Nephron (organoid): Measurements from ENCODE around the gene PLEKHA7.

Experiments used
- H3K27ac Mint-ChIP-seq, 3 experiments: 2 replicates each; pipeline ENCODE4 v1.8.0; 2020; ENCODE audit warnings: mixed read lengths in 3 of 3, mild to moderate bottlenecking in 2 of 3, moderate library complexity in 1 of 3
- H3K27me3 Mint-ChIP-seq: 2 replicates; pipeline ENCODE4 v1.8.0; 2021; ENCODE audit warnings: low read depth, mild to moderate bottlenecking, moderate library complexity, mixed read lengths
- H3K36me3 Mint-ChIP-seq: 2 replicates; pipeline ENCODE4 v1.8.0; 2020; ENCODE audit warnings: low read depth, mixed read lengths
- H3K4me1 Mint-ChIP-seq: 2 replicates; pipeline ENCODE4 v1.8.0; 2020; ENCODE audit warnings: mixed read lengths
- H3K4me3 Mint-ChIP-seq, 3 experiments: 2 replicates each; pipeline ENCODE4 v1.8.0; 2020; ENCODE audit warnings: mild to moderate bottlenecking in 3 of 3, mixed read lengths in 3 of 3, moderate library complexity in 2 of 3
- H3K9me3 Mint-ChIP-seq: 2 replicates; pipeline ENCODE4 v1.8.0; 2020; ENCODE audit warnings: mixed read lengths
- CTCF ChIP-seq, 3 experiments: fragments of 200-600 bp; sonication (generic); IDR thresholded peaks; one replicate each; pipeline ENCODE4 v1.5.0; 2021; ENCODE audit warnings: antibody characterized with exemption in 3 of 3; ENCODE audit not compliant: unreplicated experiment in 3 of 3

Gene PLEKHA7

GRCh38 chr11:17008099-17008498, 6.1 kb downstream of the PLEKHA7 start:
- Mint-ChIP-seq H3K36me3 (no peaks in the 10 kb centered on the region), H3K9me3 (no peaks in the 10 kb centered on the region), H3K4me1 (no peaks in the 10 kb centered on the region), H3K4me3 (no peak overlapping the region), H3K27ac (no peak overlapping the region), H3K27me3 (no peaks in the 10 kb centered on the region)
- TF ChIP-seq CTCF (IDR thresholded peaks at IDR 0.05; ENCODE audit: unreplicated experiment in 3 of 3) = no peak

- Mint-ChIP-seq H3K4me1 (no peaks in the 10 kb centered on the region), H3K9me3 (no peaks in the 10 kb centered on the region), H3K4me3 (no peak overlapping the region), H3K36me3 (no peaks in the 10 kb centered on the region), H3K27ac (no peak overlapping the region), H3K27me3 (no peaks in the 10 kb centered on the region)
- no peak for TF ChIP-seq CTCF (IDR thresholded peaks at IDR 0.05; ENCODE audit: unreplicated experiment in 3 of 3)
Measured at GRCh38 chr11:17005646-17006045, 8.6 kb downstream of the PLEKHA7 start.

DNA sequence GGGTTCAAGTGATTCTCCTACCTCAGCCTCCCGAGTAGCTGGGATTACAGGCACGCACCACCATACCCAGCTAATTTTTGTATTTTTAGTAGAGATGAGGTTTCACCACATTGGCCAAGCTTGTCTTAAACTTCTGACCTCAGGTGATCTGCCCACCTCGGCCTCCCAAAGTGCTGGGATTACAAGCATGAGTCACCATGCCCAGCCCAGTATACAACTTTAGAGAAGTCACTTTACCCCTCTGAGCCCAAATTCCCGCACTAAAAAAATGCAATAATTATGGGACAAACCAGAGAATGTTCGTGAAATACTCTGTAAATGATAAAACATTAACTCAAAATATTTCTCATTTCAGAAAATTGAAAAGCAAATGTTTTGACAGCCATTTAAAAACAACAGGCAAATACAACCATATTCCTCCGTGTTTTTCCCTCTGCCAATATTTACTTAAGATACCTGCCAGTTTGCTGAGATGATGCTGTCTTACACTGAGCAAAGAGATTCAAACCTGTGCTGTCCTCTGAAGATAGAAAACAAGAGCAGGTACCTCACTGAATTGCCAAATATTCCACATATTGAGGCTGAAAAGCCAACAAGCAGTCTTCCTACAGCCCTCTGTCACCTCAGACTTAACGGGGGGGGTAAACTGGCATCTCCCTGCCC, 9.6 kb downstream of the PLEKHA7 start:
- H3K27ac Mint-ChIP-seq = no peak overlapping the region
- no peaks in the 10 kb centered on the region for H3K36me3 Mint-ChIP-seq
- no peaks in the 10 kb centered on the region for H3K4me1 Mint-ChIP-seq
- no peak for TF ChIP-seq CTCF (IDR thresholded peaks at IDR 0.05; ENCODE audit: unreplicated experiment in 3 of 3)
- no peak overlapping the region for H3K4me3 Mint-ChIP-seq
- H3K9me3 Mint-ChIP-seq = no peaks in the 10 kb centered on the region
- no peaks in the 10 kb centered on the region for H3K27me3 Mint-ChIP-seq

DNA sequence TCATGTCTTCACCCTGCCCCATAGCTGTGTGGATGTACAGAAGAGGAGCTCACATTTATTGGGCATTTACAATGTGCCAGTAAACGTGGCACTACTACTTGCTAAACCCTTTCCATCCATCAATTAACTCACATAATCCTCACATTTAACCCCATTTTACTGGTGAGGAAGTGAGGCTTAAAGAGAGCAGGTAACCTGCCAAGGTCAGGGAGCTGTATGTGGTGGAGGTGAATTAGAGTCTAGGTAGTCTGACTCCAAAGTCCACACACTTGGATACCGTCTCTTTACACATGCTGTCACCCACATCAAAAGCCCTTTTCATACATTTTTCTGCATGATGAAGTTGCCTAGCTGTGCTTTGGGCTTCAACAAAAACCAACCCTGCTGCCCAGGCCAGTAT, 10.8 kb downstream of the PLEKHA7 start:
- no peak for TF ChIP-seq CTCF (IDR thresholded peaks at IDR 0.05; ENCODE audit: unreplicated experiment in 3 of 3)
- Mint-ChIP-seq H3K27me3 (no peaks in the 10 kb centered on the region), H3K9me3 (no peaks in the 10 kb centered on the region), H3K4me3 (no peak overlapping the region), H3K27ac (no peak overlapping the region), H3K4me1 (no peaks in the 10 kb centered on the region), H3K36me3 (no peaks in the 10 kb centered on the region)

DNA sequence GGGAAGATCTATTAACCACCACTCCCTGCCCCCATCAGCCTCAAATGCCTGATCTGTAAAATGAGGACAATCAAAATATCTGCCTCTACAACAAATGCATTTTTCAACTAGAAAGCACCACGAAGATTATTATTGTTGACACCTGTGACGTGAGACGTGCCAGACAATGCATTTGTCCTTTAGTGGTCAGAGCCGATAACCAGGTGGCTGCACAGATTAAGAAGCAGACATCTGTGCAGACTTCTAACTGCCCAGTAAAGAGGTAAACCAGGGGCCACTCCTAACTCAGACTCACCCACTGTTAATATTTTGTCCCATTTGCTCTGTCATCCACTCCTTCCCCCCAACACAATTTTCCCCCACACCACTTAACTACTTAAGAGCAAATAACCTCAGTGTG, 11.7 kb downstream of the PLEKHA7 start:
- H3K27ac Mint-ChIP-seq = no peak overlapping the region
- no peaks in the 10 kb centered on the region for H3K27me3 Mint-ChIP-seq
- no peaks in the 10 kb centered on the region for H3K9me3 Mint-ChIP-seq
- H3K36me3 Mint-ChIP-seq = no peaks in the 10 kb centered on the region
- no peak for TF ChIP-seq CTCF (IDR thresholded peaks at IDR 0.05; ENCODE audit: unreplicated experiment in 3 of 3)
- H3K4me3 Mint-ChIP-seq = no peak overlapping the region
- no peaks in the 10 kb centered on the region for H3K4me1 Mint-ChIP-seq

- no peak for TF ChIP-seq CTCF (IDR thresholded peaks at IDR 0.05; ENCODE audit: unreplicated experiment in 3 of 3)
- H3K9me3 Mint-ChIP-seq = no peaks in the 10 kb centered on the region
- no peak overlapping the region for H3K4me3 Mint-ChIP-seq
- H3K36me3 Mint-ChIP-seq = no peaks in the 10 kb centered on the region
- H3K4me1 Mint-ChIP-seq = no peaks in the 10 kb centered on the region
- no peaks in the 10 kb centered on the region for H3K27me3 Mint-ChIP-seq
- H3K27ac Mint-ChIP-seq = no peak overlapping the region
Measured at GRCh38 chr11:17001806-17002205, 12.4 kb downstream of the PLEKHA7 start.
